Small intestine (tissue), 7 donors: ENCODE measurements around the gene YLPM1. TPM values are rescaled to one million over a fixed set of nuclear protein-coding genes. Genes with fewer than 3 reads are reported as not detected.

ENCODE experiments used
- DNase-seq, 2 donors: peaks; one replicate each; pipeline versions ENCODE4 v3.0.0 to v3.0.0-alpha.2; 2013
- FAIRE-seq: peaks from 2 replicates; lab custom pipeline; 2012; peaks lifted over from hg19 to GRCh38; lab: Jason Lieb, UNC
- H3K27ac ChIP-seq, 3 donors: one replicate each; pipeline ENCODE4 v1.5.1; 2013; ENCODE audit warnings: low read length in 2 of 3, mild to moderate bottlenecking in 2 of 3, control low read depth in 1 of 3, inconsistent platforms in 1 of 3, low read depth in 1 of 3, moderate library complexity in 1 of 3
- H3K27me3 ChIP-seq, 3 donors: one replicate each; pipeline ENCODE4 v1.6.1; 2013; ENCODE audit warnings: low read length in 3 of 3, inconsistent platforms in 1 of 3; ENCODE audit not compliant: control insufficient read depth in 3 of 3, insufficient read depth in 3 of 3
- H3K36me3 ChIP-seq, 3 donors: one replicate each; pipeline ENCODE4 v1.6.1; 2013; ENCODE audit warnings: low read length in 3 of 3, inconsistent platforms in 1 of 3, low read depth in 1 of 3, mild to moderate bottlenecking in 1 of 3, moderate library complexity in 1 of 3; ENCODE audit not compliant: control insufficient read depth in 3 of 3, insufficient read depth in 2 of 3
- H3K4me1 ChIP-seq, 3 donors: one replicate each; pipeline ENCODE4 v1.6.1; 2013; ENCODE audit warnings: low read length in 2 of 3, inconsistent platforms in 1 of 3, low read depth in 1 of 3, mild to moderate bottlenecking in 1 of 3, moderate library complexity in 1 of 3; ENCODE audit not compliant: control insufficient read depth in 3 of 3, insufficient read depth in 2 of 3
- H3K4me3 ChIP-seq, 3 donors: one replicate each; pipeline ENCODE4 v1.5.1; 2013; ENCODE audit warnings: low read length in 3 of 3, control low read depth in 1 of 3, inconsistent platforms in 1 of 3, low read depth in 1 of 3, mild to moderate bottlenecking in 1 of 3, moderate library complexity in 1 of 3
- H3K9me3 ChIP-seq, 2 donors: one replicate each; pipeline ENCODE4 v1.6.1; 2013; ENCODE audit warnings: low read depth in 1 of 2, low read length in 1 of 2; ENCODE audit not compliant: control insufficient read depth in 2 of 2, insufficient read depth in 1 of 2
- WGBS, 3 donors: extraction: QIAGEN DNeasy Blood & Tissue Kit; methylation state at CpG; one replicate each; pipeline ENCODE4 v1.1.7; 2013; 5-methylcytosine and 5-hydroxymethylcytosine counted together
- polyA plus RNA-seq, 4 donors: library from polyadenylated mRNA; stranded (reverse) in 3 of 4; unstranded in 1 of 4; fragments of 200-250 nt in 3 of 4; fragments of 120-200 nt in 1 of 4; gene quantifications; one replicate each; pipeline versions ENCODE4 v1.2.1 to v1.2.3, GENCODE V29; 2013
- donor health status: healthy with polysubstance abuse.
- donor health status: control.
- donor health status: control.
- donor health status: Bipolar disorder and iron deficiency.
- donor health status: healthy.

Gene YLPM1
- polyA plus RNA-seq, 4 donors = 5.1 to 50.5 (median 13.1) TPM

GRCh38 chr14:74838166-74838565, 75.0 kb downstream of the YLPM1 start:
- no peaks in the 10 kb centered on the region for H3K9me3 ChIP-seq
- no peak overlapping the region for H3K4me3 ChIP-seq
- H3K27me3 ChIP-seq = no peaks in the 10 kb centered on the region
- 27 to 74% (median 51%) methylated on average over 2 of the region's 2 CpGs for WGBS, 3 donors
- peaks cover 0 to 10% (median 2%) of the 10 kb centered on the region in 3 donors for H3K36me3 ChIP-seq
- DNase-seq (peak in 1 of 2 donors; percentile 15), FAIRE-seq (no peak)
- H3K4me1 ChIP-seq = no peaks in the 10 kb centered on the region
- no peak overlapping the region for H3K27ac ChIP-seq

GRCh38 chr14:74840603-74841030, 77.5 kb downstream of the YLPM1 start:
- no peak for FAIRE-seq
- 79 to 85% (median 85%) methylated on average over 5 of the region's 5 CpGs for WGBS, 3 donors
- no peak overlapping the region for H3K4me3 ChIP-seq

GRCh38 chr14:74841230-74842207, 78.4 kb downstream of the YLPM1 start:
- FAIRE-seq = no peak
- WGBS, 3 donors = 74 to 81% (median 80%) methylated on average over 4 of the region's 4 CpGs

More at GRCh38 chr14:74840603-74841030, 77.5 kb downstream of the YLPM1 start:
- peak overlapping the region in 1 of 3 donors; percentile 62 for H3K27ac ChIP-seq
- DNase-seq = no peak
- peaks cover 0 to 6% (median 2%) of the 10 kb centered on the region in 3 donors for H3K36me3 ChIP-seq
- no peaks in the 10 kb centered on the region for H3K9me3 ChIP-seq
- no peaks in the 10 kb centered on the region for H3K27me3 ChIP-seq
- H3K4me1 ChIP-seq = no peaks in the 10 kb centered on the region

GRCh38 chr14:74843653-74844052, 80.5 kb downstream of the YLPM1 start:
- Histone ChIP-seq H3K27ac (no peak overlapping the region), H3K4me3 (no peak overlapping the region), H3K9me3 (no peaks in the 10 kb centered on the region), H3K36me3 (peaks cover 0 to 3% (median 2%) of the 10 kb centered on the region in 3 donors), H3K27me3 (no peaks in the 10 kb centered on the region), H3K4me1 (no peaks in the 10 kb centered on the region)
- DNase-seq = no peak
- no peak for FAIRE-seq

More at GRCh38 chr14:74841230-74842207, 78.4 kb downstream of the YLPM1 start:
- Histone ChIP-seq H3K27ac (peak overlapping the region in 2 of 3 donors; percentile 41 to 59), H3K36me3 (peaks cover 0 to 3% (median 2%) of the 10 kb centered on the region in 3 donors), H3K27me3 (no peaks in the 10 kb centered on the region), H3K4me3 (no peak overlapping the region), H3K9me3 (no peaks in the 10 kb centered on the region), H3K4me1 (no peaks in the 10 kb centered on the region)
- DNase-seq = no peak

GRCh38 chr14:74846168-74846567, 83.1 kb downstream of the YLPM1 start:
- no peaks in the 10 kb centered on the region for H3K9me3 ChIP-seq
- no peaks in the 10 kb centered on the region for H3K36me3 ChIP-seq
- H3K4me3 ChIP-seq = no peak overlapping the region
- no peak for FAIRE-seq
- no peaks in the 10 kb centered on the region for H3K4me1 ChIP-seq
- WGBS, 3 donors = 66 to 80% (median 78%) methylated on average over 3 of the region's 3 CpGs
- no peaks in the 10 kb centered on the region for H3K27me3 ChIP-seq
- no peak for DNase-seq
- no peak overlapping the region for H3K27ac ChIP-seq

GRCh38 chr14:74846968-74847665, 84.0 kb downstream of the YLPM1 start:
- WGBS, 3 donors = 91 to 100% (median 94%) methylated on average over 1 of the region's 1 CpG

GRCh38 chr14:74848768-74849167, 85.7 kb downstream of the YLPM1 start:
- H3K27ac ChIP-seq = no peak overlapping the region
- H3K9me3 ChIP-seq = no peaks in the 10 kb centered on the region
- 73 to 84% (median 82%) methylated on average over 2 of the region's 2 CpGs for WGBS, 3 donors
- no peaks in the 10 kb centered on the region for H3K27me3 ChIP-seq
- no peak for DNase-seq
- no peak overlapping the region for H3K4me3 ChIP-seq
- H3K4me1 ChIP-seq = peaks cover 2 to 3% (median 2%) of the 10 kb centered on the region in 3 donors
- no peaks in the 10 kb centered on the region for H3K36me3 ChIP-seq
- no peak for FAIRE-seq

More at GRCh38 chr14:74846968-74847665, 84.0 kb downstream of the YLPM1 start:
- Histone ChIP-seq H3K27me3 (no peaks in the 10 kb centered on the region), H3K9me3 (no peaks in the 10 kb centered on the region), H3K27ac (no peak overlapping the region), H3K36me3 (no peaks in the 10 kb centered on the region), H3K4me3 (no peak overlapping the region), H3K4me1 (no peaks in the 10 kb centered on the region)
- DNase-seq (no peak), FAIRE-seq (no peak)

- Histone ChIP-seq H3K4me1 (peaks cover 2 to 14% (median 3%) of the 10 kb centered on the region in 3 donors), H3K36me3 (no peaks in the 10 kb centered on the region), H3K9me3 (no peaks in the 10 kb centered on the region), H3K4me3 (no peak overlapping the region), H3K27me3 (no peaks in the 10 kb centered on the region), H3K27ac (peak overlapping the region in 2 of 3 donors; percentile 50 to 52)
- DNase-seq = peak; percentile 30 to 31
- WGBS, 3 donors = 37 to 45% (median 42%) methylated on average over 2 of the region's 2 CpGs
- no peak for FAIRE-seq
Observed at GRCh38 chr14:74852922-74853530, 89.9 kb downstream of the YLPM1 start.
